ENCODE data around the gene NPB. TPM values are rescaled to one million over a fixed set of nuclear protein-coding genes. Genes with fewer than 3 reads are reported as not detected.

The NPB gene
- total RNA-seq, 2 experiments from 2014 or later, result 0.20 TPM; not detected in 1

DNA sequence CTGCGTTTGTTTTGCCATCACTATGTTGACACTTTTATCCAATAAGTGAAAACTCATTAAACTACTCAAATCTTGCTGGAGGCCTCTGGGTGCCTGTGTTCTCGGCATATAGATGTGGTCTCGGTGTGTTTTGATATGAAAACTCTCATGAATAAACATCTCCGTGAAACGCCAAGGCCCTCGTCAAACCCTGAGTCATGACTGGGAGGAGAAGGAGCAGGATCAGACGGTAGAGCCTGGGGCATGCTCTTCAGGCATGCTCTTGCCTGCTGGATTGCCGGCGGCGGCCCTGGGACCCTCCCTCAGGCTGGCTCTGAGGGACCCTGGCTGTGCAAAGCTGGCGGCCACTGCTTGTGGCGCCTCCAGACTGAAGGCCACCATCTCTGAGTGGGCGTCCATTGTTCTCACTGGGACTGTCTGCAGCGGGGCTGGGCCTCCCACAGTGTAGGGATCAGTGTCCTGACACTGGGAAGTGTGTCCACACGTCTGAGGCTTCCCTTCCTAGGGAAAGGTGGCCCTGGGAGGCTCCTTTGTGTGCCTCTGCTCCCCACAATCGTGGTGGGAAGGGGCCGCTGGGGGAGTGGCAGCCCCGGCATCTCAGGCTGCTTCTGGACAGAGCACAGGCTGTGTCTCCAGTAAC lies 1.7 kb upstream of the NPB start:
- ChIA-PET CTCF (no interaction called here), POLR2A (no interaction called here)
- H3K27ac ChIP-seq (ENCODE audit: low read depth in 1 of 2, low read length in 2 of 2), result no peak overlapping the region
- Mint-ChIP-seq H3K4me3 (no peak overlapping the region), H3K36me3 (ENCODE audit: low read depth) (peaks cover 43% of the 10 kb centered on the region), H3K4me1 (ENCODE audit: low read depth) (peaks cover 8% of the 10 kb centered on the region), H3K27me3 (peaks cover 13% of the 10 kb centered on the region), H3K9me3 (no peaks in the 10 kb centered on the region), H3K27ac (no peak overlapping the region)
- intact Hi-C loops (cut with DNase I, micrococcal nuclease), result no loop called here
- TF ChIP-seq, protein P1, sequence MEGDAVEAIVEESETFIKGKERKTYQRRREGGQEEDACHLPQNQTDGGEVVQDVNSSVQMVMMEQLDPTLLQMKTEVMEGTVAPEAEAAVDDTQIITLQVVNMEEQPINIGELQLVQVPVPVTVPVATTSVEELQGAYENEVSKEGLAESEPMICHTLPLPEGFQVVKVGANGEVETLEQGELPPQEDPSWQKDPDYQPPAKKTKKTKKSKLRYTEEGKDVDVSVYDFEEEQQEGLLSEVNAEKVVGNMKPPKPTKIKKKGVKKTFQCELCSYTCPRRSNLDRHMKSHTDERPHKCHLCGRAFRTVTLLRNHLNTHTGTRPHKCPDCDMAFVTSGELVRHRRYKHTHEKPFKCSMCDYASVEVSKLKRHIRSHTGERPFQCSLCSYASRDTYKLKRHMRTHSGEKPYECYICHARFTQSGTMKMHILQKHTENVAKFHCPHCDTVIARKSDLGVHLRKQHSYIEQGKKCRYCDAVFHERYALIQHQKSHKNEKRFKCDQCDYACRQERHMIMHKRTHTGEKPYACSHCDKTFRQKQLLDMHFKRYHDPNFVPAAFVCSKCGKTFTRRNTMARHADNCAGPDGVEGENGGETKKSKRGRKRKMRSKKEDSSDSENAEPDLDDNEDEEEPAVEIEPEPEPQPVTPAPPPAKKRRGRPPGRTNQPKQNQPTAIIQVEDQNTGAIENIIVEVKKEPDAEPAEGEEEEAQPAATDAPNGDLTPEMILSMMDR (IDR thresholded peaks at IDR 0.05), result no peak
- H3K36me3 ChIP-seq (ENCODE audit: insufficient read depth, low read length), result peaks cover 31% of the 10 kb centered on the region
- DNase-seq (no peak), ATAC-seq (ENCODE audit: poor library complexity) (no peak)
- H3K4me1 ChIP-seq (ENCODE audit: insufficient read depth, low read length), result peaks cover 14% of the 10 kb centered on the region
- H3K4me3 ChIP-seq (ENCODE audit: low read length), result no peak overlapping the region
- peaks cover 0 to 5% of the 10 kb centered on the region in 2 experiments for H3K9me3 ChIP-seq (ENCODE audit: control insufficient read depth in 1 of 2, insufficient read depth in 1 of 2, low read length in 2 of 2)
- H3K27me3 ChIP-seq (ENCODE audit: control insufficient read depth in 1 of 2, insufficient read depth in 2 of 2, low read length in 2 of 2), result peaks cover 7 to 11% of the 10 kb centered on the region in 2 experiments

DNA sequence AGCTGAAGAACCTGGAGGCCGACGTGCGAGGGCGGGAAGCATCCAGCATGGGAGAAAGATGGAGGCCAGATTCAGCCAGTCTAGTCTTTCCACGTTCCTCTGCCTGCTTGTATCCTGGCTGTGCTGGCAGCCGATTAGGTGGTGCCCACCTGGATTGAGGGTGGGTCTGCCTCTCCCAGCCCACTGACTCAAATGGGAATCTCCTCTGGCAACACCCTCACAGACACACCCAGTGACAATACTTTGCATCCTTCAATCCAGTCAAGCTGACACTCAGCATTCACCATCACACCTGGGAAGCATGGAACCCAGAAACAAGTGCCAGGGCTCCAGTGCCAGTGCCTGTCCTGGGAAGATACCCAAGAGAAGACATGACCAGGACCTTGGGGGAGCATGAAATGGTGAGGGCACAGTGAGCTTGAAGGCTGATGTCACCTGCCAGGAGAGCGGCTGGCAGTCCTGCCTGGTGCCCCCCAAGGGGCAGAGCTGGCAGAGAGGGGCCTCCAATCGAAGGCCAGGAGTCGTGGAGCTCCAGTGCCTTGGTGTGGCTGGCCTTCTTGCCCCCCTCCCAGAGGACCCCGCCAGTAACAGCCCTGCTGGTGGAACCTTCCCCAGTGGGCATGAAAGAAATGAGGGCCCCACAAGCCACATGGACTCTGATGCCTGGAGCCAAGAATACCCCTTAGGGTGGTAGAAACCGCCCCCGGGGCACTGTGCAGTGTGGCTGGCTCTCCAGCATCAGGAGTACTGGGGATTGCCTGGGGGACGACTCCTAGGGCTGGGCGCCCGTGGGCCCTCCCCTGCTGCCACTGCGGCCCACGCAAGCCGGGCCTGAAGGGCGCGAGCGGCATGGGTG lies 643 bp upstream of the NPB start:
- H3K27ac Mint-ChIP-seq, result no peak overlapping the region
- H3K9me3 Mint-ChIP-seq, result no peaks in the 10 kb centered on the region
- Histone ChIP-seq H3K4me3 (ENCODE audit: low read length) (no peak overlapping the region), H3K27me3 (ENCODE audit: control insufficient read depth in 1 of 2, insufficient read depth in 2 of 2, low read length in 2 of 2) (peaks cover 7 to 11% of the 10 kb centered on the region in 2 experiments), H3K9me3 (ENCODE audit: control insufficient read depth in 1 of 2, insufficient read depth in 1 of 2, low read length in 2 of 2) (peaks cover 0 to 5% of the 10 kb centered on the region in 2 experiments), H3K4me1 (ENCODE audit: insufficient read depth, low read length) (peaks cover 14% of the 10 kb centered on the region), H3K27ac (ENCODE audit: low read depth in 1 of 2, low read length in 2 of 2) (no peak overlapping the region), H3K36me3 (ENCODE audit: insufficient read depth, low read length) (peaks cover 35% of the 10 kb centered on the region)
- DNase-seq, result no peak
- TF ChIP-seq, protein P1 (IDR thresholded peaks at IDR 0.05), result no peak
- H3K4me3 Mint-ChIP-seq, result no peak overlapping the region
- H3K36me3 Mint-ChIP-seq (ENCODE audit: low read depth), result peaks cover 37% of the 10 kb centered on the region
- ChIA-PET POLR2A (interaction anchor here (0.6 kb wide), 2 partner anchors 38 to 122 kb away, joined by 3 read pairs; partner anchors contain the start of gene LRRC45), CTCF (no interaction called here)
- peaks cover 8% of the 10 kb centered on the region for H3K4me1 Mint-ChIP-seq (ENCODE audit: low read depth)
- intact Hi-C loops (cut with DNase I, micrococcal nuclease), result no loop called here
- H3K27me3 Mint-ChIP-seq, result peaks cover 13% of the 10 kb centered on the region
- ATAC-seq (ENCODE audit: poor library complexity), result no peak

DNA sequence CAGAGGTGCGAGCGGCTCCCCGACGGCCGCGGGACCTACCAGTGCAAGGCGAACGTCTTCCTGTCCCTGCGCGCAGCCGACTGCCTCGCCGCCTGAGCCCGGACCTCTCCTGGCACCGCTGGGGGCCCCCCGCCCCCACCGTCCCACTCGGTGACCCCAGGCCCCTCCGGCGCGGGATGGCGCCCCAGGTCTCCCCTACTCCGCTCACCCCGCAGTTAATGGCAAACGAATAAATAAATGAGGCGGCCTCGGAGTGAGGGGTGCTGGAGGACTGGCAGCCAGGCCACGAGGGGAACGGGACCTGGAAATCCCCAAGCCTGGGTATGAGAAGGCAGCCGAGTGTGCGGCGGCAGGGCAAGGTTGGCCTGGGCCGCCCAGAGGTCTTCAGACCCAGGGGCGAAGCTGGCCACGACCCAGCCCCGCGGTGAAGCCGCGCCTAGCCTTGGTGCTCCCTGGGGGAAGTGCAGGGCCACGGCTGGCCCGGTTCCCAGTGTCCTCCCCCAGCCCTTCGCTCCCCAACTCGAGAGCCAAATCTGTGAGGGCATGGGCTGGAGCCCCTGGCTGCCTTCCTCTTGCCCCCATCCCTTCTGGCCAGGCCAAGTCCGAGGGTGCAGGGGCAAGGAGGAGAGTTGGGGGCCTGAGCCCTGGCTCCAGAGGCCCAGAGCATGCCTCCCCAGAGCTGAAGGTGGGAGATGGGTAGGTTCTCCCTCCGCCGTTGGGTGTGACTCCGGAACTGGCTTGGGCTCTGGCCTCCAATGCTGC lies 796 bp downstream of the NPB start:
- peaks cover 0 to 5% of the 10 kb centered on the region in 2 experiments for H3K9me3 ChIP-seq (ENCODE audit: control insufficient read depth in 1 of 2, insufficient read depth in 1 of 2, low read length in 2 of 2)
- Mint-ChIP-seq H3K4me1 (ENCODE audit: low read depth) (peaks cover 8% of the 10 kb centered on the region), H3K4me3 (no peak overlapping the region), H3K27ac (no peak overlapping the region), H3K36me3 (ENCODE audit: low read depth) (peaks cover 32% of the 10 kb centered on the region), H3K27me3 (peaks cover 13% of the 10 kb centered on the region), H3K9me3 (no peaks in the 10 kb centered on the region)
- no peak overlapping the region for H3K4me3 ChIP-seq (ENCODE audit: low read length)
- peaks cover 35% of the 10 kb centered on the region for H3K36me3 ChIP-seq (ENCODE audit: insufficient read depth, low read length)
- peaks cover 14% of the 10 kb centered on the region for H3K4me1 ChIP-seq (ENCODE audit: insufficient read depth, low read length)
- TF ChIP-seq, protein P1 (IDR thresholded peaks at IDR 0.05), result no peak
- POLR2A ChIA-PET, result no interaction called here
- CTCF ChIA-PET, result no interaction called here
- intact Hi-C loops (cut with DNase I, micrococcal nuclease), result no loop called here
- H3K27ac ChIP-seq (ENCODE audit: low read depth in 1 of 2, low read length in 2 of 2), result no peak overlapping the region
- H3K27me3 ChIP-seq (ENCODE audit: control insufficient read depth in 1 of 2, insufficient read depth in 2 of 2, low read length in 2 of 2), result peaks cover 7 to 11% of the 10 kb centered on the region in 2 experiments
- peak; percentile 51 for ATAC-seq (ENCODE audit: poor library complexity)
- DNase-seq, result no peak
